ENCODE data around the gene RFLNA.

- no peak for TF ChIP-seq CTCF (conservative IDR thresholded peaks at IDR 0.05)
- TF ChIP-seq ZFX (IDR thresholded peaks at IDR 0.05) = no peak
These were observed 68.6 kb downstream of the RFLNA start for GRCh38 chr12:124363353-124363965.
